SK-N-SH treated with all-trans-retinoic acid at 6 μM for 48 hours (cell line): ENCODE measurements around the gene POLR1C.
"Not testable (repeated sequence)": the region's sequence is repeated elsewhere in the genome, so short reads cannot be mapped to it uniquely, and the experiment has no call there.

Source experiments
- ATAC-seq: fragments of 200-7000 bp; cut with Tn5 transposase; 3 replicates; pipeline ENCODE4 v1.9.1; 2020; ENCODE audit warnings: mild to moderate bottlenecking, moderate library complexity
- BACH2 ChIP-seq: fragments of 250-450 bp; sonication (Bioruptor Pico); IDR thresholded peaks from 2 replicates; pipeline ENCODE4 v1.9.0; 2021; ENCODE audit warnings: mild to moderate bottlenecking, borderline replicate concordance
- CREB5 ChIP-seq: fragments of 250-450 bp; sonication (Bioruptor Pico); IDR thresholded peaks from 2 replicates; pipeline ENCODE4 v1.5.1; 2020; ENCODE audit warnings: low read depth, mild to moderate bottlenecking, moderate library complexity
- CSDC2 ChIP-seq: fragments of 250-450 bp; sonication (Bioruptor Pico); IDR thresholded peaks from 2 replicates; pipeline ENCODE4 v1.5.0; 2020; ENCODE audit warnings: mild to moderate bottlenecking, moderate library complexity
- CSRNP3 ChIP-seq: fragments of 250-450 bp; sonication (Bioruptor Pico); IDR thresholded peaks from 2 replicates; pipeline ENCODE4 v1.5.1; 2021; ENCODE audit warnings: mild to moderate bottlenecking, moderate library complexity
- ESRRG ChIP-seq: fragments of 250-450 bp; sonication (Bioruptor Pico); IDR thresholded peaks from 2 replicates; pipeline ENCODE4 v1.6.1; 2021; ENCODE audit warnings: mild to moderate bottlenecking
- GLIS3 ChIP-seq: fragments of 250-450 bp; sonication (Bioruptor Pico); IDR thresholded peaks from 2 replicates; pipeline ENCODE4 v1.5.0; 2020; ENCODE audit warnings: mild to moderate bottlenecking, moderate library complexity
- ISL1 ChIP-seq: fragments of 250-450 bp; sonication (Bioruptor Pico); IDR thresholded peaks from 2 replicates; pipeline ENCODE4 v2.1.2; 2022; ENCODE audit warnings: mild to moderate bottlenecking, moderate library complexity
- OSR1 ChIP-seq: fragments of 250-450 bp; sonication (Bioruptor Pico); IDR thresholded peaks from 2 replicates; pipeline ENCODE4 v1.8.0; 2022; ENCODE audit warnings: moderate library complexity, mild to moderate bottlenecking, inconsistent platforms
- POU6F1 ChIP-seq: fragments of 250-450 bp; sonication (Bioruptor Pico); IDR thresholded peaks from 2 replicates; pipeline ENCODE4 v1.8.0; 2021; ENCODE audit warnings: low read depth, mild to moderate bottlenecking, moderate library complexity, borderline replicate concordance
- PPARA ChIP-seq: fragments of 250-450 bp; sonication (Bioruptor Pico); IDR thresholded peaks from 2 replicates; pipeline ENCODE4 v1.5.0; 2020; ENCODE audit warnings: mild to moderate bottlenecking, borderline replicate concordance
- RARB ChIP-seq: fragments of 250-450 bp; sonication (Bioruptor Pico); IDR thresholded peaks from 2 replicates; pipeline ENCODE4 v1.8.0; 2021; ENCODE audit warnings: mild to moderate bottlenecking, moderate library complexity
- SNAI2 ChIP-seq: fragments of 250-450 bp; sonication (Bioruptor Pico); IDR thresholded peaks from 2 replicates; pipeline ENCODE4 v1.5.0; 2020; ENCODE audit warnings: mild to moderate bottlenecking, moderate library complexity
- TCF4 ChIP-seq: fragments of 250-450 bp; sonication (Bioruptor Pico); IDR thresholded peaks from 2 replicates; pipeline ENCODE4 v1.8.0; 2021; ENCODE audit warnings: mild to moderate bottlenecking, moderate library complexity, borderline replicate concordance
- TOX ChIP-seq: fragments of 250-450 bp; sonication (Bioruptor Pico); IDR thresholded peaks from 2 replicates; pipeline ENCODE4 v1.8.0; 2021; ENCODE audit warnings: mild to moderate bottlenecking, moderate library complexity, borderline replicate concordance
- TSHZ2 ChIP-seq: fragments of 250-450 bp; sonication (Bioruptor Pico); IDR thresholded peaks from 2 replicates; pipeline ENCODE4 v1.5.0; 2020; ENCODE audit warnings: mild to moderate bottlenecking, moderate library complexity
- ZC3H10 ChIP-seq: fragments of 250-450 bp; sonication (Bioruptor Pico); IDR thresholded peaks from 2 replicates; pipeline ENCODE4 v1.5.1; 2021; ENCODE audit warnings: mild to moderate bottlenecking, moderate library complexity
- ZFP3 ChIP-seq: fragments of 250-450 bp; sonication (Bioruptor Pico); IDR thresholded peaks from 2 replicates; pipeline ENCODE4 v1.5.0; 2020; ENCODE audit warnings: mild to moderate bottlenecking, moderate library complexity
- ZFP30 ChIP-seq: fragments of 450-650 bp; formaldehyde crosslinking; IDR thresholded peaks from 2 replicates; pipeline ENCODE4 v1.5.0; 2022; ENCODE audit warnings: mild to moderate bottlenecking, moderate library complexity
- ZNF565 ChIP-seq: fragments of 450-650 bp; formaldehyde crosslinking; conservative IDR thresholded peaks from 2 replicates; pipeline ENCODE4 v1.5.0; 2020; ENCODE audit warnings: low read depth, mild to moderate bottlenecking, moderate library complexity

Gene POLR1C

GRCh38 chr6:43532201-43532600 lies 15.3 kb downstream of the POLR1C start:
- TF ChIP-seq TSHZ2 (CRISPR knock-in tag) (no peak), BACH2 (CRISPR knock-in tag) (no peak), ISL1 (CRISPR knock-in tag) (no peak), GLIS3 (CRISPR knock-in tag) (no peak), POU6F1 (CRISPR knock-in tag) (no peak), OSR1 (CRISPR knock-in tag) (no peak)
- ATAC-seq: no peak

GRCh38 chr6:43538986-43539385 lies 22.1 kb downstream of the POLR1C start:
- ATAC-seq: not testable (repeated sequence)

GRCh38 chr6:43539409-43539808 lies 22.5 kb downstream of the POLR1C start:
- not testable (repeated sequence) for ATAC-seq

- TF ChIP-seq TOX (no peak), ZNF565 (CRISPR knock-in tag) (no peak), ESRRG (no peak), GLIS3 (CRISPR knock-in tag) (no peak), TCF4 (no peak), ISL1 (CRISPR knock-in tag) (no peak), ZC3H10 (no peak), ZFP3 (CRISPR knock-in tag) (no peak), ZFP30 (CRISPR knock-in tag) (no peak), CREB5 (no peak), RARB (no peak), PPARA (no peak), TSHZ2 (CRISPR knock-in tag) (no peak), CSDC2 (CRISPR knock-in tag) (no peak), OSR1 (CRISPR knock-in tag) (no peak), SNAI2 (no peak), CSRNP3 (no peak)
- no peak for ATAC-seq
Measured at GRCh38 chr6:43540507-43540906, 23.6 kb downstream of the POLR1C start.
